Cardiac ventricle fibroblast (primary cell): ENCODE measurements around the gene ACAA2. TPM values are rescaled to one million over a fixed set of nuclear protein-coding genes. Genes with fewer than 3 reads are reported as not detected.

Experiments
- total RNA-seq: library from RNA; depleted of rRNA; stranded (reverse); fragments of >200 nt; gene quantifications from 2 replicates; pipeline ENCODE4 v1.2.3, GENCODE V29; 2015

Gene ACAA2, protein sequence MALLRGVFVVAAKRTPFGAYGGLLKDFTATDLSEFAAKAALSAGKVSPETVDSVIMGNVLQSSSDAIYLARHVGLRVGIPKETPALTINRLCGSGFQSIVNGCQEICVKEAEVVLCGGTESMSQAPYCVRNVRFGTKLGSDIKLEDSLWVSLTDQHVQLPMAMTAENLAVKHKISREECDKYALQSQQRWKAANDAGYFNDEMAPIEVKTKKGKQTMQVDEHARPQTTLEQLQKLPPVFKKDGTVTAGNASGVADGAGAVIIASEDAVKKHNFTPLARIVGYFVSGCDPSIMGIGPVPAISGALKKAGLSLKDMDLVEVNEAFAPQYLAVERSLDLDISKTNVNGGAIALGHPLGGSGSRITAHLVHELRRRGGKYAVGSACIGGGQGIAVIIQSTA
- total RNA-seq, result 42.1 and 55.2 TPM in 2 replicates

DNA sequence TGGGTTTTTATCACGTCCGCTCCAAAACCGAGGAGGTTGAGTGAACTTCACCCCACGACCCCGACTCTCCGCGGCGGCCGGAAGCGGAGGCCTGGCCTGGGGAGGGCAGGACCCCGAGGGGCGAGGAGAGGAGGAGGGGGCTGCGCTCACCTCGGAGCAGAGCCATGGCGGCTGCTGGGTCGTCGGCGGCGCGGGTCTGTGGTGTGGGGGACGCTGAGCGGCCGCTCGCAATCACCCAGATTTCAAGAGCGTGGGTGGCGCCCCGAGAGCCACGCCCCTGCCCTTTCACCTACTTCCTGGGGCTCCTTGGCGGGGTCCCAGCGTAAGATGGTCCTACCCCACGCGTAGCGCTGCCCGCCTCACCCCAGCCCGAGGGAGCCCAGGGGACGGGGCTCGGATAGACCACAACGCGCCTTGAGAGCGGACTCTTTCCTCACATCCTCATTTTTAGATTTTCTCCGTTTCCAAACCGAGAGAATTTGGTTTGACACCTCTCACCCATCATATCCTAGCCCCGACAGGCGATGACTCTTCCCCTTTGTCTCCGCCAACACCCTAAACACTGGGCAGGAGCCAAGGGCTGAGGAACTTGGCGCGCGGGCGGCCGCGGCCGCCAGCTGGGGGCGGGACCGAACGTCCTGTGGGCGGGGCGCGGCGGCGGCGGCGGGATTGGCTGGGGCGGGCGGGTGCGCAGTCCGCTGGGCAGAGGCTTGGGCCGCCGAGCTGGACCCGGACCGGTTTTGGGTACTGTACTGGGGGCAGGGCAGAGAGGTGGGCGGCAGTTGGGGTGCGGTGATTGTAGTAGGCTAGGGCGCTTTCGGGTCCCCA, at the start of gene ACAA2:
Gene ACAA2, minus strand, starts transcription at position 215 of the 828 bp plus-strand sequence. Its CDS starts 49 bp downstream, at position 166.

